ENCODE measurements around the gene KAZN. TPM values are rescaled to one million over a fixed set of nuclear protein-coding genes. Genes with fewer than 3 reads are reported as not detected.

The KAZN gene
- total RNA-seq, 2 experiments from 2014 or later: 0.30 to 0.42 TPM

DNA sequence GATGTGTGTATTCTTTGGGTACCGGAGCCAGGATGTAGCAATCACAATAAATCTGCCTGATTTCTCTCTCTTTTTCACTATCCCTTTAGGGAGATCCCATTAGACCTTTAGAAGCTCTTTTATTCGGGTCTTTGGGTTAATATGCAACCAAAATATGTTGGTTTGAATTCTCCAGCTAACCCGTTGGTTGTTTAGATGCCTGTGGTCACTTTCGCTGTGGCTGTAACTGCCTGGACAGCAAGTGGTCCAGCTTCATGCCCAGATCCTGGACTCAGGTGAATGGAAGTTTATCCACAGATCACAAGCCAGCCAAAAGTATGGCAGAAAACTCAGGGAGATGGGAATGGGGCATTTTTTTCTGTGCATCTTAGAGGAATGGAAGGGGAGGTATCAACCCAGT lies 12.3 kb downstream of the KAZN start:
- CTCF ChIA-PET: no interaction called here

DNA sequence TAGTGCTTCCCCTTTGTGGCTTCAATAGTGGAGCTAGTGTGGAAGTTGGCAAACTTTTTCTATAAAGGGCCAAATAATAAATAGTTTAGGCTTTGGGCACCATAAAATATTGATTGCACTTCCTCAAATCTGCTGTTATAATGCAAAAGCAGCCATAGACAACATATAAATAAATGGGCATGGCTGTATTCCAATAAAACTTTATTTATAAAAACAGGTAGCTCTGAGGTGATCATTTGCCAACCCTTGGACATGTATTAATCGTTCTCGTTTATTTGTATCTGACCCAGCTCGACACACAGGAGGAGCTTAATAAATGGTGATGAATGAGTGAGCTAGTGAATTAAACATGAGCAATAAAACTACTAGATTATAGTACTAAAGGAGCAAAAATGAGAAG lies 13.3 kb downstream of the KAZN start:
- ChIA-PET CTCF (no interaction called here), POLR2A (no interaction called here)

More for the DNA sequence above, 12.3 kb downstream of the KAZN start:
- POLR2A ChIA-PET: no interaction called here

DNA sequence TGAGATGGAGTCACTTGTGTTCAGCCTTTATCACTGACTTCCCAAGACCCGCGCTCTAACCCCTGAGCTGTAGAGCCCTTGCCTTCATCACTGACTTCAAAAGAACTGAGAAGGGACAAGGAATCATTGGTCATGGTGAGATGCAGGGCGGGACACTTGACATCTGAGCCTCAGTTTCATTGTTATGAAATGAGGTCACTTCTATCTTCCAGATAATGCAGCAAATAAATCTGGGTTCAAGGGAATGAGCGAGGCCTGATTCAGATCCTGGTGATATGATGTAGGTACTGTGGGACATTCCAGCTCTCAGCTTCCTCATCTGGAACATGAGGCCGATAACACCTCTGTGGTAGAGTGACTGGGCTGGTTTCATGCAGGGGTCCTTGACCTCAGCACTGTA lies 13.8 kb downstream of the KAZN start:
- ChIA-PET CTCF (no interaction called here), POLR2A (no interaction called here)

DNA sequence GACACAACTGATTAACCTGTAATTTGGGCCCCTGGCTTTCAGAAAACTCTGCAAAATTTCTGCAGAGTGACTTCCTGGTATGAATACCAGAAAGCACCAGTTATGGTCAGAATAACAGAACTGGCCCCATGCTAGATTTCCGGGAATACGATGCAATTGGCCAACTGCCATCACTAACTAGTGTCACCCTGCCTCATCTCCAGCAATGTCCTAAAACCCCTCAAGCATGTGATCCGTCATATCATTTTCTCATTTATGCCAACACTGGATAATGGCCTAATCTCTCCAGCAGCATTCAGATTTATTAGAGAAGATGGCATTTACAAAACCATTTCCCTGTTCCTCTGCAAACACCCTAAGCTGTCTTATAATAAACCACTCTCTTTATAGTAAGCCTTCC lies 15.4 kb downstream of the KAZN start:
- POLR2A ChIA-PET: no interaction called here
- CTCF ChIA-PET: no interaction called here

DNA sequence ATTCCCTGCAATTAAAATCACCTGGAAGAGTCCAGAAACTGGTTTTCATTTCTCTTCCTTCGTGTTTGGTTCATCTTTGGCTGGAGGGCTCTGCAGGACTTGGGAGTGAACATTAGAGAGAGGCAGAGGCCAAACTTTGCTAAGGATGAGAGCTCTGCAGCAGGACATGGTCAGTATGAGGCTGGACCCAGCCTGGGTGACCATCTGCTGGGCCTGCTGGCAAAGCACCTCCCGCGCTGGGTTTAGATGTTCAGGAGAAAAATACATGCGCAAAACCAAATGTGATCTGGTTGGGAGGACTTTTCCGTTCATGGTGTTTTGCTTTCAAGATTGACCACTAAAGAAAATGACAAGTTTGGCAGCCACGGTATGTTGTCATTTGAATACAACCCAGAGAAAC lies 15.9 kb downstream of the KAZN start:
- ChIA-PET POLR2A (no interaction called here), CTCF (no interaction called here)

DNA sequence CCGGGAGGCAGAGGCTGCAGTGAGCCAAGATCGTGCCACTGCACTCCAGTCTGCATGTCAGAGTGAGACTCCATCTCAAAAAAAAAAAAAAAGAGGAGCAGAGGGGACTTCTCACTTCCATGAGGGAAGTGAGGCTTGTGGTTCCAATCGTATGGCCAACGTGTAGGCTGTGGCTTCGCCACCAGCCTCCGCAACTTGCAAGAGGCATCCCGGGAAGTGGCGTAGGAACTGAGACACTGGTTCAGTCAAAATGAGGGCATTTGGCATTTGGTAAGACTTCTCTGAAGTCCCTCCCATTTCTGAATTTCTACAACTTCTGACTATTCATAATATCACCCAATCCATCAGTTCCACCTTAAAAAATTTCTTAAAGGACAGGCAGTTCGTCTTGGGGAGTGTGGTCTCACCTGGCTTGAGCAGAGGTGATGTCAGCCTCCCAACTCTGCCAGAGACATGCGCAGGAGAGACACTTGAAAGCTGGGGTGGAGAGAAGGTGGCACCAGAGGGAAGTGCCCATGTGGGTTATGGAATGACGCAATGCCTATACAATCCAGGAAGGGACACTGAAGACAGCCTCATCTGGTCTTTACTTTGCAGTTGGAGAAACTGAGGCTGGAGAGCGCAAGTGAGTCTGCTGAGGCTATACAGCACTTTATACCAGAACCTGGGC lies 17.2 kb downstream of the KAZN start:
- CTCF ChIA-PET: no interaction called here
- POLR2A ChIA-PET: no interaction called here

DNA sequence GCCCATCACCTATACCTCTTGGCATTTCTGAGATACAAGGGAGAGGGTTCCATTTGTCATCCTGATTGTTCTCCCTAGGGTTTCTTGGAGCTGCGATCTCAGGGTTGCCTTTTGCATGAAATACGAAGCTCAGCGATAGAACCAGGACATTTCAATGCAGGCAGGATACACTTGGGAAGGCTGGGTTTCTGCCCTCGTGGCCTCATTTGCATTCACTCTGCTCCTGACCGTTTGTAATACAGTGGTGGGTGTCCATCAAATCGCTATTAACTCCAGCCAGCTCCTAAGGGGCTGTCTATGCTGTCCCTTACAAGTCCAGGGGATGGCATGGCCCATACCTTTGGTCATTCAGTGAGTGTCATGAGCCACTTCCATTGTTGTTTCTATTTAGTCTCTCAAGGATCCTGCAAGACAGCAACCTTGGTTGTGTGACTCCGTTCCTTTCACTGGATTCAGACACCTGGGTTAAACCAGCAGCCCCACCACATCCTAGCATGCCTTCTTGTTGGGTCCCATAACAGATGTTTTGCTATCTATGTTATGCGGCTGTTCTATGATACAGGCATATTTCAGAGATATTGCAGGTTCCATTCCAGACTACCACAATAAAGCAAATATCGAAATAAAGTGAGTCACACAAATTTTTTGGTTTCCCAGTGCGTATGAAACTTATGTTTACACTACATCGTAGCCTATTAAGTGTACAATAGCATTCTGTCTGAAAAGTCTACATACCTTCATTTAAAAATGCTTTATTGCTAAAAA lies 18.3 kb downstream of the KAZN start:
- POLR2A ChIA-PET: no interaction called here
- CTCF ChIA-PET: no interaction called here

DNA sequence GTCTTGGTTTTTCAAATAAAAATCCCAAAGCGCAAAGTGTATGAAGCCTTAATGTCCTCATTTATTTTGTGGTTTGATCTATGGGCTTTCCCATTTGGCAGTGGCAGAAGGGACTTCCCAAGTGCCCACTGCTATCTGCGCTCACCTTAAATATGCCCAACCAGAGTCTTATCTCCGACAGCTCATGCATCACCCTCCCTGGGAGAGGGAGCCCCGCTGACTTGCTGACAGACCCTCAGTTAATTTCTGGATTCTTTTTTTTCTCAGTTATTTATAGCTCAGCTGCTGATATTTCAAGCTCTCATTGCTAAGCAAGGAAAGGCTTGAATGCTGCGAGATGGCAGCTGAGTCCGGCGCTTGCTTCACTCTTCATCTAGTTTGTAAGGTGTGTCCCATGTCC lies 19.3 kb downstream of the KAZN start:
- POLR2A ChIA-PET: no interaction called here
- CTCF ChIA-PET: no interaction called here

DNA sequence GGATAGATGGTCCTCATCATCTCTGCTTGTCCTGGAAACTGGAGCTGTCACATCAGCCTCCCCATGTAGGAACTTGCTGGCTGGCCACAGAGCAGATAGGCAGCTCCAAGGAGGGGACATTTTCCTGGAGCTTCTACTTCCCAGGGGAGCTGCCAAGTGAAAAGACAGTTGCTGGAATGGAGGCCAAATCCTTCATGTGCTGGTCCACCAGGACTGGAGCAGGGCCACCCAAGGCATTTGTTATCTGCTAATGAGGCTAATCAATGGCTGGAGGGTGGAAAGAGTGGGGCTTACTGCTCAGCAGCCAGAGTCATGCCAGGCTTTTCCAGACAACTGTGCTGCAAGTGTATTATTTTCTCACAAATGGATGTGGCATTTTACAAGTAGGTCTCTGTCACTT lies 22.5 kb downstream of the KAZN start:
- POLR2A ChIA-PET: no interaction called here
- CTCF ChIA-PET: no interaction called here

DNA sequence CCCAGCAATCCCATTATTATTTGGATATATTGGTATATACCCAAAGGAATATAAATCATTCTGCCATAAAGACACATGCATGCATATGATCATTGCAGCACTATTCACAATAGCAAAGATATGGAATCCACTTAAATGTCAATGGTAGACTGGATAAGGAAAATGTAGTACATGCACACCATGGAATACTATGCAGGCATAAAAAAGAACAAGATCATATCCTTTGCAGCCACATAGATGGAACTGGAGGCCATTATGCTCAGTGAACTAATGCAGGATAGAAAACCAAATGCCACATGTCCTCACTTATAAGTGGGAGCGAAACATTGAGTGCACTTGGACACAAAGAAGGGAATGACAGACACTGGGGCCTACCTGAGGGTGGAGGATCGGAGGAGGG lies 24.6 kb downstream of the KAZN start:
- POLR2A ChIA-PET: no interaction called here

DNA sequence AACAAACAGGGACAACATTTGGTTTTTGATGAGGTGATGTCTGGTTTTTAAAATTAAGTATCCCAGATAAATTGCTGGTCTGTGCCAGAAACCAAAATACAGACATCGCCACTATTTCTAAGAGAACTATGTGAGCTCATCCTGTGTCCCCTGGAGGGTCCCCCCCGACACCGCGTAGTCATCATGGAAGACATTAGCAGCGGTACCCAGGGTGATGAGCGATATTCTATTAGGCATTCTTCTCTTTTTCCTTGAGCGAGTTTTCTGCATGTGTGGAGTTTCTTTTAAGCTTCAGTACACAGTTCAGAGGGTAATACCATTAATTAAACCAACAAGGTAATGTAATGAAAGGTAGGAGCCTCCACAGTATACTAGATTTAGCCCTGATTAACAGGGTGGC lies 26.5 kb downstream of the KAZN start:
- POLR2A ChIA-PET: no interaction called here
- CTCF ChIA-PET: no interaction called here

More for the DNA sequence above, 24.6 kb downstream of the KAZN start:
- CTCF ChIA-PET: no interaction called here

DNA sequence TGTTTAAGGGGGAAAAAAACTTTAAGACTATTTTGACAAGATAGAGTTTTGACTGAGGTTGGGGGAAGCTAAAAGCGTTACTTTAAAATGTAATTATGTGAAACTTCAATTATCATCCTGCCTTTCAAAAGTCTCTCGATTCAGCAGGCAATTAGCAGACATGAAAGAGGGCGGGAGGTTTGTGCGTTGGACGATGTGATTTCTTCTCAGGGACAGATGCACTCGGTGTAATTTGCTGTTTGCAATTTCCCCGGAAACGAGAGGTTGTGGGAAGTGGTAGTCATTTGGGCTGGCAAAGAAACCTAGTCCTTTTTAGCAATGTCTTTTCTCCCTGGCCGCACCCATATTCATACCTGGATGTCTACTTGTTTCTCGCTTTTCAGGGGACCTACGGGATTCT lies 27.1 kb downstream of the KAZN start:
- CTCF ChIA-PET: no interaction called here
- POLR2A ChIA-PET: no interaction called here

DNA sequence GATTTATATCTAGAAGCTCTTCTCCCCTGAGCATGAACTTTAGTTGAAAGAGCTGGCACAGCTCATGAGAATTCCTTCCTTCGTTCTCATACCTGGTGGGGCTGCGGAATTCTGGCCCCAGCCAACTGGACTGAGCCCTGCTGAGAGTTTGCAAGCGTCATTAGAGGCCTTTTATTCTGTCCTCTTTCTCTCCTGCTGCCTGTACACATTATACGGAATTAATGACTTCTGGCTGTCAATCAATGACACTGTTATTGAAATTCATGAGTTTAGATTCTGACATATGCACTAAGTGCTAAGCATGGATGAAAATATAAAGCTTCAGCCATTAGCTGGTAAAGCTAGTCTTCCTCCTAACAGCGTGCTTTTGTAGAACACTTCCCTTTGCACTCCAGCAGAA lies 27.5 kb downstream of the KAZN start:
- ChIA-PET CTCF (no interaction called here), POLR2A (no interaction called here)

DNA sequence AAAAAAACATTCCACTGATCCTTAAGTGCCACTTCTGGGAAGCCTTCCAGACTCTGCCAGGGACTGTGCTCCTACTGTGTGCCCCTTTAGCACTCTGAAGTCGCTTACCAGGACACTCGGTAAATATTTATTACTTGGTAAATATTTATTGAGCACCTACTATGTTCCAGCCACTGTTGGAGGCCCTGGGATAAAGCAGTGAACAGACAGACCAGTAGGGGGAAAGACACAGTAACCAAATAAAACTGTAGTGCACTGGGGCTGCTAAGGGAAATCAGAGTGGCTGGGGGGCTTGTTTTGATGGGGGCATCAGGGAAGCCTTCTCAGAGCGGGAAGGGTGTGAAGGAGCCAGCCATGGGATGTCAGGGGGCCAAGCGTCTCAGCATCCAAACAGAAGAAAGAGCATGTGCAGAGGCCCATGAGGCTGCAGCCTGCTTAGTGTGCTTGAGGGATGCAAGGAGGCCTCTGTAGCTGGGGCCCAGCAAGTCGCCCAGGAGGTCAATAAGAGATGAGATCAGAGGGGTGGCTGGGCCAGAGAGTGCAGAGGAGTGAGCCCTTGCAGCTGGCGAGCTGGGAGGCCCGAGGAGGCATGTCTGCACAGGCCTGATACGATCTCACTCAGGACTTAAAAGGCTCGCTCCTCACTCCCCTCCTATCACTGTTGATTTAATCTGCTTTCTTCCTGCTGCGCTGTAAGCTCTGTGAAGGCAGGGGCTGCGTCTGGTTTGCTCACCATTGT lies 28.6 kb downstream of the KAZN start:
- POLR2A ChIA-PET: no interaction called here
- CTCF ChIA-PET: no interaction called here

DNA sequence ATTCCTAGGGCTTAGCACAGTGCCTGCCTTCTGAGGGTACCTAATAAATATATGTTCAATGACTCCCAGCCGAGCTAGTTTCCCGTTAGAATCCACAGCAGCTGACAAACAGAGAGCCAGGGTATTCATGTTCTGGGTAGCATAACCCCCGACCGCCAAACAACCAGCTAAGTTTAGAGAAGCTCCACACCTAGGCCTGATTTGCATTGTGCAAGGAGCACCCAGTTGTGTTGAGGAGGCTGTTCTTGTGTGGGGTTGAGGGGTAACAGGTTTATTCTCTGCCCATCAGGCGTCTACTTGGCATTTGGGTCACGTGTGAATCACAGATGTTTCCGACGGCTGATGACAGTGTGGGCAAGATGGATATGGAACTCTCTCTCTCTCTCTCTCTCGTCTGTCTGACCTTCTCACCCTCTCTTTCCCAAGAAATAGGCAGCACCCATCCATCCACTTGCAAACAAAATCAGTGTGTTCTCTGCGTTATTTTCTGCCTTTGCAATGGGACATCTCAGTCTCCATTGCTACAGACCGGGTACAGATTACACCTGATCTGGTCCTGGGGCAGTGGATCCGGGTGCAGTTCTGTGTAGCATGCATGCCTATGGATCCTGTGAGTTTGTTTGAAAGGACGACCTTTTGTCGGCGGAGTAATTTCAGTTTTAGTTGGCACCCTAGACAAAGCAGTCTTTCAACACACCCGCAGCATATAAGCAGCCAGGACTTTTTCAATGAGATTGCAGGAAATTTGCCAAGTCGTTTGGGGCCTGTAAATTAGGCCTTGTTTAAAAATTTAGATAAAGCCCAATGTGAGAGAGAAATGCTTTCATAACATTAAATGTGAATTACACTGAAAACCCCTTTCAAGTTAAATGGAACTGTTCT lies 29.4 kb downstream of the KAZN start:
- ChIA-PET POLR2A (no interaction called here), CTCF (no interaction called here)

DNA sequence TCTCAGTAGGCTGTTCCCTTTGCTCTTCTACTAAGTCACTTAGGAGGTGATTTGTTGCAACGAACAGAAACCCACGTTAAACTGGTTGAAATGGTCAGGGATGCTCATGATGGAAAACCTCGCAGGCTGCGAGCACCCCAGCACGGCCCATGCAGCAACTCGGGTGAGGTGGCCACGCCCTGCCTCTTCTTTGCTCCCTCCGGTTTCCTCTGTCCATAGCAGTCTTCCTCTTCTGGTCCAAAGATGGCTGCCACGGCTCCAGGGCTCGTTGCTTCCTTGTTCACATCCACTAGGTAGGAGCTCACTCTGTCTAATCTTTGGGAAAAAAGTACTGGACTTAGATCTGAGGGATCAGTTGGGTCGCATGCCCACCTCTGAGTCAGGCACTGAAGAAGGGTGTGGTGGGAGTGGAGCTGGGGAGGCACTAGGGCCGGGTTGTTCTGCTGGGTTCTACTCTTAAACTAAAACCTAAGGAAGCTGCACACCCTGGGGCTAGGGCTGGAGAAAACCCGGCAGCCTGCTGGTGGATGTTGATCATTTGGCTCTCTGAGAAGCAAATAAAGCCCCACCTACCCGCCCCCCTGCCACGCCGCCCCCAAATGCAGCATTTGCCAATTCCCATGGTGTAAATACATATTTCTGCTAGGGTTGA lies 31.0 kb downstream of the KAZN start:
- POLR2A ChIA-PET: no interaction called here

DNA sequence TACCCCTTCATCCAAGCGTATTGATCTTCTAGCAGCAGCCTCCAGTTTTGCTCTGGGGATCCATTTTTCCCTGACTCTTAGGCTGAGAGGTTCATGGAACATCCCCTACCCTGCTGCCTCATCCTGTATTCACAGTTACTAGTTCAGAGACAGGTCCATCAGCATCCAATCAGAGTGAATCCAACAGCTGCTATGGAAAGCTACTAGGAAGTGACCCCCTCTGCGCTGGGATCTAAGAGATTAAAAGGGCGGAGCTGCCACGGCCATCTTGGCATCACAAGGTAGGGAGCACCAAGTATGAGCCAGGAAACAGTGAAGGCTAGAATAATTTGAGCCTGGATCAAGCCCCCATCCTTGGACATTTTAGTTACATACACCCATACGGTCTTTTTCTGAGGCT lies 32.5 kb downstream of the KAZN start:
- ChIA-PET CTCF (no interaction called here), POLR2A (no interaction called here)

More for the DNA sequence above, 31.0 kb downstream of the KAZN start:
- CTCF ChIA-PET: no interaction called here

DNA sequence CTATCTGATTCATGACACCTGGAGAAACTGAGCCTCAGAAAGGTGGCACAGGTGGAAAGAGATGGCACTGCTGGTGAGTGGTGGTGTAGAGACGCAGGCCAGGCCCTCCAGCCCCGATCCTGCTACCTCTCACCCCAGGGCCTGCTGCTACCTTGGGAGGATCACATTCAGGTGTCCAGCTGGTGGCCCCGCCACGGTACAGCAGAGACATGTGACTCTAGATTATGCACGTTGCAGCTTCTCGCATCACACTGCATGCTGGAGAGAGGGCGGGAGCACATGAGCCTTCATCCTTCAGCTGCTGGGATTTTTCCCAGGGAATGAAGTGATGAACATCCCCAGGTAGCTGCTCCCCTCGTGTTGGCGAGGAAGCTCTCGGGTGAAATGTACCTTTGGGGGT lies 32.9 kb downstream of the KAZN start:
- POLR2A ChIA-PET: no interaction called here

DNA sequence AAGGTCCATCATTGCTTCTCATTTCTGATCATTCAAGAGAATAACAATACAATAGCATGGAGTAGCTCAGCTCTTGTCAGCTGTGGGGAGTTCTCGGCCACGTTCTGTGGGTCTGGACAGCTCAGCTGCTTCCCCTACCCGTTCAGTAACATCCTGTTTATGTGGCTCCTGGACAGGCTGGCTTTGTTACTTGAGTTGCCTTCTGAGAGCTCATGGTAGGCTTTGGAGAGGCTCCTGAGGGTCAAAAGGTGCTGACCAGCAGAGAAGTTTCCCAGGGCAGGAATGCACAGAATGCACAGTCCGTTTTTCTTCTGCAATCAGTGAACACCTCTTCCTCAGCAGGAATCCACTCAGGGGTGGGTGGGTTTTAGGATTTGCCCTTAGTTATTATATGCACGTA lies 36.0 kb downstream of the KAZN start:
- POLR2A ChIA-PET: no interaction called here
- CTCF ChIA-PET: no interaction called here

More for the DNA sequence above, 32.9 kb downstream of the KAZN start:
- CTCF ChIA-PET: no interaction called here

DNA sequence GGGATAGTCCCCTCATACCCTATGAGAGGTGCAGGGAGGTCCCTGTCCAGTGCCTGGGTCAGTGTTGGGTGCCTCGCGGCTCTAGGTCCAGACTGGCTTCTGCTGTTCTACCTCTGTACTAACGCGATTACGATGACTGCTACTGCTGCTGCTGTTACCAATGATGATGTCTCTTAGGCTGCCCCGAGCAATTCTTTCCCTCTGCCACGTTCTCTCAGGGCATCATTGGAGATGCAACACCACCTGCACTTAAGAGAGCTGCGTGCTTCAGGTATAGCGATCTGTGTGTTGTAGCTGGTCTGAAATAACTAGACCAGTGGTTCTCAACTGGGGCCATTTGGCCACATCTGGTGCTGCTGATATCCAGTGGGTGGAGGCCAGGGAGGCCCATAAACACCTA lies 36.9 kb downstream of the KAZN start:
- ChIA-PET POLR2A (no interaction called here), CTCF (no interaction called here)

Measured in activated CD8-positive, alpha-beta memory T cell treated with anti-CD3 and anti-CD28 coated beads for 36 hours (primary cell).